Neural progenitor cell (in vitro differentiated cells): ENCODE results near the gene SLC44A2. TPM values are rescaled to one million over a fixed set of nuclear protein-coding genes. Genes with fewer than 3 reads are reported as not detected.

Experiments used
- DNase-seq: peaks from one replicate; pipeline ENCODE4 v3.0.0-alpha.2; 2016; ENCODE audit warnings: low spot score
- H2AFZ ChIP-seq: fragments of 200-600 bp; sonication (generic); replicated peaks from 2 replicates; pipeline ENCODE4 v1.6.1; 2016; ENCODE audit warnings: antibody characterized with exemption
- H3F3A ChIP-seq: fragments of 200-600 bp; sonication (generic); 2 replicates; pipeline ENCODE4 v1.6.1; 2016; ENCODE audit warnings: antibody characterized with exemption, low read depth
- H3K27ac ChIP-seq: fragments of 200-600 bp; sonication (generic); 2 replicates; pipeline ENCODE4 v1.5.1; 2016; ENCODE audit warnings: mild to moderate bottlenecking
- H3K27me3 ChIP-seq: fragments of 200-600 bp; sonication (generic); 2 replicates; pipeline ENCODE4 v1.6.1; 2016; ENCODE audit warnings: mild to moderate bottlenecking, moderate library complexity
- H3K36me3 ChIP-seq: fragments of 200-600 bp; sonication (generic); 2 replicates; pipeline ENCODE4 v1.5.1; 2016
- H3K4me1 ChIP-seq: fragments of 200-600 bp; sonication (generic); 2 replicates; pipeline ENCODE4 v1.6.1; 2016; ENCODE audit warnings: mixed run types
- H3K4me2 ChIP-seq: fragments of 200-600 bp; sonication (generic); 2 replicates; pipeline ENCODE4 v1.6.1; 2016
- H3K4me3 ChIP-seq: fragments of 200-600 bp; sonication (generic); 2 replicates; pipeline ENCODE4 v1.5.1; 2016
- H3K79me2 ChIP-seq: fragments of 200-600 bp; sonication (generic); 2 replicates; pipeline ENCODE4 v1.6.1; 2016; ENCODE audit warnings: low read depth
- H3K9ac ChIP-seq: fragments of 200-600 bp; sonication (generic); 2 replicates; pipeline ENCODE4 v1.6.1; 2016
- H3K9me3 ChIP-seq: fragments of 200-600 bp; sonication (generic); 2 replicates; pipeline ENCODE4 v1.5.1; 2016; ENCODE audit warnings: low read depth
- H4K20me1 ChIP-seq: fragments of 200-600 bp; sonication (generic); 2 replicates; pipeline ENCODE4 v1.6.1; 2016; ENCODE audit warnings: low read depth
- H3K27ac Mint-ChIP-seq: 3 replicates; pipeline ENCODE4 v1.8.0; 2021; ENCODE audit warnings: mixed read lengths
- H3K27me3 Mint-ChIP-seq: 2 replicates; pipeline ENCODE4 v1.8.0; 2022; ENCODE audit warnings: low read depth, mild to moderate bottlenecking, inconsistent platforms, moderate library complexity, mixed read lengths; ENCODE audit not compliant: insufficient read depth
- H3K36me3 Mint-ChIP-seq: 3 replicates; pipeline ENCODE4 v1.8.0; 2021; ENCODE audit warnings: mixed read lengths
- H3K4me1 Mint-ChIP-seq: 3 replicates; pipeline ENCODE4 v1.8.0; 2021; ENCODE audit warnings: mixed read lengths
- H3K4me3 Mint-ChIP-seq: 3 replicates; pipeline ENCODE4 v1.8.0; 2021; ENCODE audit warnings: mild to moderate bottlenecking, moderate library complexity, mixed read lengths
- H3K9me3 Mint-ChIP-seq: 3 replicates; pipeline ENCODE4 v1.8.0; 2020; ENCODE audit warnings: mixed read lengths
- EZH2 ChIP-seq: fragments of 200-600 bp; sonication (generic); IDR thresholded peaks from 2 replicates; pipeline ENCODE4 v1.6.1; 2017; ENCODE audit warnings: antibody characterized with exemption, mild to moderate bottlenecking, moderate library complexity
- EZH2phosphoT487 ChIP-seq: fragments of 200-600 bp; sonication (generic); IDR thresholded peaks from 2 replicates; pipeline ENCODE4 v1.6.1; 2017; ENCODE audit warnings: antibody characterized with exemption
- total RNA-seq: library from RNA; depleted of rRNA; stranded (reverse); fragments of >200 nt; gene quantifications from 2 replicates; pipeline ENCODE4 v1.2.3, GENCODE V29; 2015; ENCODE audit warnings: low replicate concordance
- TF ChIP-seq, protein P1 (sequence below): fragments of 200-600 bp; sonication (generic); IDR thresholded peaks from 2 replicates; pipeline ENCODE4 v1.5.1; 2017; ENCODE audit warnings: antibody characterized with exemption, mild to moderate bottlenecking

Gene SLC44A2
- total RNA-seq, 1 donor from 2014 or later, result 45.6 TPM

GRCh38 chr19:10582091-10582490 is 43.3 kb upstream of the SLC44A2 start:
- no peak overlapping the region for H3K9ac ChIP-seq
- H2AFZ ChIP-seq, result no peak overlapping the region
- Mint-ChIP-seq H3K4me1 (peaks cover 6% of the 10 kb centered on the region), H3K27me3 (peaks cover 19% of the 10 kb centered on the region), H3K36me3 (no peaks in the 10 kb centered on the region), H3K9me3 (no peaks in the 10 kb centered on the region), H3K27ac (no peak overlapping the region), H3K4me3 (no peak overlapping the region)
- H3K36me3 ChIP-seq, result no peaks in the 10 kb centered on the region
- H3K79me2 ChIP-seq, result no peaks in the 10 kb centered on the region
- peaks cover 10% of the 10 kb centered on the region for H3K27me3 ChIP-seq
- no peaks in the 10 kb centered on the region for H3F3A ChIP-seq
- TF ChIP-seq EZH2phosphoT487, result no peak
- TF ChIP-seq EZH2, result no peak
- TF ChIP-seq, protein P1, sequence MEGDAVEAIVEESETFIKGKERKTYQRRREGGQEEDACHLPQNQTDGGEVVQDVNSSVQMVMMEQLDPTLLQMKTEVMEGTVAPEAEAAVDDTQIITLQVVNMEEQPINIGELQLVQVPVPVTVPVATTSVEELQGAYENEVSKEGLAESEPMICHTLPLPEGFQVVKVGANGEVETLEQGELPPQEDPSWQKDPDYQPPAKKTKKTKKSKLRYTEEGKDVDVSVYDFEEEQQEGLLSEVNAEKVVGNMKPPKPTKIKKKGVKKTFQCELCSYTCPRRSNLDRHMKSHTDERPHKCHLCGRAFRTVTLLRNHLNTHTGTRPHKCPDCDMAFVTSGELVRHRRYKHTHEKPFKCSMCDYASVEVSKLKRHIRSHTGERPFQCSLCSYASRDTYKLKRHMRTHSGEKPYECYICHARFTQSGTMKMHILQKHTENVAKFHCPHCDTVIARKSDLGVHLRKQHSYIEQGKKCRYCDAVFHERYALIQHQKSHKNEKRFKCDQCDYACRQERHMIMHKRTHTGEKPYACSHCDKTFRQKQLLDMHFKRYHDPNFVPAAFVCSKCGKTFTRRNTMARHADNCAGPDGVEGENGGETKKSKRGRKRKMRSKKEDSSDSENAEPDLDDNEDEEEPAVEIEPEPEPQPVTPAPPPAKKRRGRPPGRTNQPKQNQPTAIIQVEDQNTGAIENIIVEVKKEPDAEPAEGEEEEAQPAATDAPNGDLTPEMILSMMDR, result no peak
- H4K20me1 ChIP-seq, result no peaks in the 10 kb centered on the region
- H3K9me3 ChIP-seq, result no peaks in the 10 kb centered on the region
- H3K4me3 ChIP-seq, result no peak overlapping the region
- DNase-seq, result no peak
- no peak overlapping the region for H3K27ac ChIP-seq
- no peaks in the 10 kb centered on the region for H3K4me1 ChIP-seq
- H3K4me2 ChIP-seq, result no peak overlapping the region

DNA sequence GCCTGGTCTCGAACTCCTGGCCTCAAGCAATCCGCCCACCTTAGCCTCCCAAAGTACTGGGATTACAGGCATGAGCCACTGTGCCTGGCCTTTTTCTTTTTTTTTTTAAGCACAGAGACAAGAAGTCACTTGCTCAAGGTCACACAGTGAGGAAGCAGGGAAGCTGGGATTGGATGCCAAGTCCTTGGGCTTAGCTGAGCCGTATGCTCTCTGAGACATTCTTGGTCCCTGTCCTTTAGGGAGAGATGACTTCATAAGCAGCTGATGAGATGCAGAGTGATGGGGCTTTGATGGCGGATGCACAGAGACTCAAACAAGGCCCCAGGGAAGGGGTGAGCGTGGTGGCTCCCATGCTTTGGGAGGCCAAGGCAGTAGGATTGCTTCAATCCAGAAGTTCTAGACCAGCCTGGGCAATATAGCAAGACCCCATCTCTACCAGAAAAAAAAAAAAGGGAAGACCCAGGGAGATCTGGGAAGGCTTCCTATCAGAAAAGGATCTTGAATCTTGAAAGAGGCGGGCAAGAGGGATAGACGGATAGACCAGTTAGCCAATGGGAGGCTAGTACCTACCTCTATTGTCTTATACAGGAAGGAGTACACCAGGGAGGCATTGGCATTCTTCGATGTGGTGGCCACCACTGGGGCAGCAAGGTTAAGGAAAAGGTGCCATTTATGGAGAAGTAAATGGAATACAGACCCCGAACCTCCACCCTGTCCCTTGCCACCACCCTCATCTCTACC is 42.1 kb upstream of the SLC44A2 start:
- Mint-ChIP-seq H3K9me3 (no peaks in the 10 kb centered on the region), H3K27me3 (peaks cover 24% of the 10 kb centered on the region), H3K27ac (no peak overlapping the region), H3K36me3 (no peaks in the 10 kb centered on the region), H3K4me1 (peaks cover 5% of the 10 kb centered on the region), H3K4me3 (no peak overlapping the region)
- H3K27me3 ChIP-seq, result peaks cover 21% of the 10 kb centered on the region
- H3K9ac ChIP-seq, result no peak overlapping the region
- H3K9me3 ChIP-seq, result no peaks in the 10 kb centered on the region
- no peaks in the 10 kb centered on the region for H3K36me3 ChIP-seq
- DNase-seq, result no peak
- H3K79me2 ChIP-seq, result no peaks in the 10 kb centered on the region
- TF ChIP-seq, protein P1, result no peak
- TF ChIP-seq EZH2phosphoT487, result no peak
- no peak for TF ChIP-seq EZH2
- H3K4me1 ChIP-seq, result no peaks in the 10 kb centered on the region
- no peak overlapping the region for H2AFZ ChIP-seq
- H3F3A ChIP-seq, result no peaks in the 10 kb centered on the region
- H4K20me1 ChIP-seq, result no peaks in the 10 kb centered on the region
- no peak overlapping the region for H3K4me3 ChIP-seq
- H3K27ac ChIP-seq, result no peak overlapping the region
- no peak overlapping the region for H3K4me2 ChIP-seq

DNA sequence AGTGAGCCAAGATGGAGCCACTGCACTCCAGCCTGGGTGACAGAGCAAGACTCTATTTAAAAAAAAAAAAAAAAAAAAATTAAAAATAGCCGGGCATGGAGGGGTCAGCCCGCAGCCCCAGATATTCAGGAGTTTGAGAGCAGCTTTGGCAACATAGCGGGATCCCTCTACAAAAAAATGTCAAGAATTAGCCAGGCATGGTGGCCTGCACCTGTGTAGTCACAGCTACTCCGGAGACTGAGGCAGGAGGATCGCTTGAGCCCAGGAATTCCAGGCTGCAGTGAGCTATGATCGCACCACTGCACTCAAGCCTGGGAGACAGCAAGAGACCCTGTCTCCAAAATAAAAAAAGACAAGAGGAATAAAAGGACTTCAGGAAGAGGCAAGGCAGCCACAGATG is 39.0 kb upstream of the SLC44A2 start:
- H2AFZ ChIP-seq, result peak overlapping the region; percentile 91
- H3K9ac ChIP-seq, result no peak overlapping the region
- TF ChIP-seq, protein P1, result no peak
- TF ChIP-seq EZH2phosphoT487 (no peak), EZH2 (no peak)

More for the DNA sequence above, 39.0 kb upstream of the SLC44A2 start:
- peaks cover 24% of the 10 kb centered on the region for H3K27me3 Mint-ChIP-seq
- H3K27me3 ChIP-seq, result peaks cover 27% of the 10 kb centered on the region
- H3K9me3 Mint-ChIP-seq, result no peaks in the 10 kb centered on the region
- DNase-seq, result no peak
- H3K36me3 ChIP-seq, result no peaks in the 10 kb centered on the region
- no peaks in the 10 kb centered on the region for H3K79me2 ChIP-seq
- H3K4me3 ChIP-seq, result no peak overlapping the region
- peak overlapping the region; percentile 76 for H3K4me2 ChIP-seq
- no peak overlapping the region for H3K4me3 Mint-ChIP-seq
- H4K20me1 ChIP-seq, result no peaks in the 10 kb centered on the region
- no peaks in the 10 kb centered on the region for H3K9me3 ChIP-seq
- no peaks in the 10 kb centered on the region for H3F3A ChIP-seq
- H3K36me3 Mint-ChIP-seq, result no peaks in the 10 kb centered on the region
- H3K4me1 ChIP-seq, result no peaks in the 10 kb centered on the region
- no peak overlapping the region for H3K27ac Mint-ChIP-seq
- H3K27ac ChIP-seq, result no peak overlapping the region
- H3K4me1 Mint-ChIP-seq, result no peaks in the 10 kb centered on the region
